Choroid plexus epithelial cell (primary cell): Measurements from ENCODE around the gene RBP5.

Experiments used
- DNase-seq: peaks from one replicate; pipeline ENCODE4 v3.0.0-alpha.2; 2010; ENCODE audit warnings: low read depth
- H3K4me3 ChIP-seq: 2 replicates; pipeline ENCODE4 v1.5.1; 2011; ENCODE audit warnings: low read depth, mild to moderate bottlenecking, control low read depth, low read length, moderate library complexity
- TF ChIP-seq, protein P1 (sequence below): conservative IDR thresholded peaks from 2 replicates; pipeline ENCODE4 v1.5.1; 2011; ENCODE audit warnings: low read depth, mild to moderate bottlenecking, control low read depth, inconsistent platforms, low read length, moderate library complexity

RBP5 gene

DNA sequence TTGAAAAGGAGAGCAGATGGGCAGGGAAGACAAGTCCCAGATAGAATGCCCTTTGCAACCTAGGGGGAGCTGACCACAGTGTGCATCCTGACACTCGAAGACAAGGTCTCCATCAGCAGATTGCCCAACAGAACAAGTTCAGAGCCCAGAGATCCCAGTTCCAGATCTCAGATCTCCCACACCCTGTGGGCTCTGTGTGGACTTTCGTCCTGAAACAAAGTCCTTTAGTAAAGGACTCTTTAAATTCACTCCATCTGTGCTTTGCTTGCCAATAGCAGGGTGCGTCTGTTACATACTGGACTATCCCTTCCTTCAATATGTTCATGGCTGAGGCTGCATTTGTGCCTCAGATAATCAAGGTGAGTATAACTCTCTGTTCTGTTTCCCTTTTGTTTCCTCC is 11.0 kb downstream of the RBP5 start:
- TF ChIP-seq, protein P1, sequence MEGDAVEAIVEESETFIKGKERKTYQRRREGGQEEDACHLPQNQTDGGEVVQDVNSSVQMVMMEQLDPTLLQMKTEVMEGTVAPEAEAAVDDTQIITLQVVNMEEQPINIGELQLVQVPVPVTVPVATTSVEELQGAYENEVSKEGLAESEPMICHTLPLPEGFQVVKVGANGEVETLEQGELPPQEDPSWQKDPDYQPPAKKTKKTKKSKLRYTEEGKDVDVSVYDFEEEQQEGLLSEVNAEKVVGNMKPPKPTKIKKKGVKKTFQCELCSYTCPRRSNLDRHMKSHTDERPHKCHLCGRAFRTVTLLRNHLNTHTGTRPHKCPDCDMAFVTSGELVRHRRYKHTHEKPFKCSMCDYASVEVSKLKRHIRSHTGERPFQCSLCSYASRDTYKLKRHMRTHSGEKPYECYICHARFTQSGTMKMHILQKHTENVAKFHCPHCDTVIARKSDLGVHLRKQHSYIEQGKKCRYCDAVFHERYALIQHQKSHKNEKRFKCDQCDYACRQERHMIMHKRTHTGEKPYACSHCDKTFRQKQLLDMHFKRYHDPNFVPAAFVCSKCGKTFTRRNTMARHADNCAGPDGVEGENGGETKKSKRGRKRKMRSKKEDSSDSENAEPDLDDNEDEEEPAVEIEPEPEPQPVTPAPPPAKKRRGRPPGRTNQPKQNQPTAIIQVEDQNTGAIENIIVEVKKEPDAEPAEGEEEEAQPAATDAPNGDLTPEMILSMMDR: no peak
- H3K4me3 ChIP-seq: no peak overlapping the region
- DNase-seq: no peak

DNA sequence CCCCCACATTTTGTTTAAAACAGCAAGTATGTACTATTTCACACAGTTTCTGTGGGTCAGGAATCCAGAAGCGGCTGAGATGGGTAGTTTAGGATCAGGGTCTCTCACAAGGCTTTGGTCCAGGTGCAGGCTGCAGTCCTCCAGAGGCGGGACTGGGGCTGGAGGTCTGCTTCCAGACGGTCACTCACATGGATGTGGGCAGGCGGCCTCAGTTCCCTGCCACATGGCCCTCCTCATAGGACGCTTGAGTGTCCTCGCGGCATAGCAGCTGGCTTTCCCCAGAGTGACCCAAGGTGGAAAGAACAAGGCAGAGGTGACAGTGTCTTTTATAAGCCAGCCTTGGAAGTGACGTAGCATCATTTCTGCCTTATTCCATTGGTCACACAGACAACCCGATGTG is 11.8 kb downstream of the RBP5 start:
- no peak for DNase-seq
- H3K4me3 ChIP-seq: no peak overlapping the region
- TF ChIP-seq, protein P1: no peak

DNA sequence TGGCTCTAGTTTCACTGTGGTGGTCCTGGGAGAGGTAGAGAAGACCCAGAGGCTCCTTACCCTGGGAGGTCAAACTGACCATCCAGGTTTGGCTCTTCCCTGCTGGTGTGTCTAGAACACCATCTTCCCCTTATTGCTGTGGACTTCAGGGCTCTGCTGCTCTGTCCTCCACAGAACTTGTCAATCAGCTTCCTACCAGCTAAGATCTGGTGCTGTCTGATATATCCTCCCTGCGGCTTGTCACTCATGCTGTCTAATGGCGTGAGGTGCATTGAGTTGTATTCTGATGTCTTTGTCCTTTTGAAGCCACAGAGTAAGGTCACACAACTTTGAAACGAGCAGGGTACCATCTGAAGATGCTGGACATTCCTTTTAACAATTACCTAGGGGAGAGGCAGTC is 12.5 kb downstream of the RBP5 start:
- DNase-seq: no peak
- TF ChIP-seq, protein P1: no peak

DNA sequence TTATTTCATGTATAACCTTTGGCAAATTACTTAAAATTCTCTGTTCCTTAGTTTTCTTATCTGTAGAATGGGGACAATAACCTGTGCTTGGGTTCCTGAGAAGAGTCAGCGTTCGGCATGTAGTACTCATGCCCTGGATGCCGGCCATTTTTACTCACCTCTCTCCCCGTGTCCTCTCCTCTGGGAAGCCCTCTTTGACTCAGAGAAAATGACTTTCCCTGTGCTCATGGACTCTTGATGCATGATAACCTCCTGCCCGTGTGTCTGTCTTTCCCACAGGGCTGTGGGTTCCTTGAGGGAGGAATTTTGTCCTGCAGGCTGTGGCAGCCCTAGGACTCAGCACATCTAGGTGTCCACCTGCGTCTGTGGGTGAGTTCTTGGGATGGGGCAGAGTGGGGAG is 13.8 kb downstream of the RBP5 start:
- DNase-seq: no peak
- TF ChIP-seq, protein P1: no peak
- H3K4me3 ChIP-seq: no peak overlapping the region

More for the DNA sequence above, 12.5 kb downstream of the RBP5 start:
- no peak overlapping the region for H3K4me3 ChIP-seq

DNA sequence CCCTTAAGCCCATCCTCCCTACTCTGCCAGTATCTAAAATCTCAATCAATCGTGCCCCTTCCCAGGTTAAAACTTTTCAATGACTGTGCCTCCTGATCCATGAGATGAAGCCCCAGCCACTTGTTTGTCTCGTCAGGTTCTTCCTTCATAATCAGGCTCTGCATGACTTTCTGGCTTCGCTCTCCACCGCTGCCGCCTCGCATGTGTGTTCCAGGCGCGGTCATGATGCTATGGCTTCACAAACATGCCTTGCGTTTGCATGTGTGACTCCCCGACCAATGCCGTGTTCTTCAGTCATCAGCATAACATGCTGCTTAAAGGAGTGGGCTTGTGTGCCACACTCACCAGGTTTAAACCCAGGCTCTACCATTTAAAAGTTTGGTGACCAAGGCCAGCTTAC is 14.7 kb downstream of the RBP5 start:
- DNase-seq: no peak
- TF ChIP-seq, protein P1: no peak
- no peak overlapping the region for H3K4me3 ChIP-seq

DNA sequence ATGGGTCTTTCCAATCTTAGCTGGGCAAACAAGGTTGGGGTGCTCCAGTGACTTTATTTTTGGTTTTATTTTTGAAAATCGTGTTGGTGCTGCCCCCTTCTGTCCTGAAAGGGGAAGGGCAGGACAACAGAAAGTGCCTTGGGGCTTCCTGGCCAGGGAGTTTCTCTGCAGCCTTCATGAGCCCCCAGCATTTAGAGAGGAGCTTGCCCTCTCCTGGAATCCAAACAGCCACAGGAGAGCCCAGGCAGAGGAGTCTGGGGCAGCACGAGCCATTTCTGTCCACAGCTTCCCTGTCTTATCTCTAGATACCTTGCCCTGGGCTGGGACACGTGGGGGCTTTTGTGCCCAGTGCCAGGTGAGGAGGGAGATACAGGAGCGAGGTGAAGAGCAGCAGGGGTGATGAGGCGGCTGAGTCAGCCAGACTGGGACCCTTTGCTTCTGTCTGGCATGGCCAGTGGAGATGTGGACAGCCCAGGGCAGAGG is 15.3 kb downstream of the RBP5 start:
- TF ChIP-seq, protein P1: peak; percentile 83
- peak; percentile 64 for DNase-seq
- no peak overlapping the region for H3K4me3 ChIP-seq

DNA sequence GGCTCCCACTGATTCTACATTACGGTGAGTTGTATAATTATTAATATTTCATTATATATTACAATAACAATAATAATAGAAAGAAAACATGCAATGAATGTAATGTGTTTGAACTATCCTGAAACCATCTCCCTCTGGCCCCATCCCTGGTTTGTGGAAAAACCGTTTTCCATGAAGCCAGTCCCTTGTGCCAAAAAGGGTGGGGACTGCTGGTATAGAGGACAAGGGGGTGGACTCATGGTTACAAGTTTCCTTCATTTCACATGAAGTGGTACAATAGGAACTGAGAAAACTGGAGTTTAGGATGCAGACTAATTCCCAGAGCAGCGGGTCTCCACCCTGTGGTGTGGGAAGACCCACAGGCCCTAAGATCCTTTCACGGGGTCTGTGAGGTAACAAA is 16.6 kb downstream of the RBP5 start:
- no peak for DNase-seq
- TF ChIP-seq, protein P1: no peak
- H3K4me3 ChIP-seq: no peak overlapping the region
